COLO829 (cell line): ENCODE measurements around the gene FBXO22.
"Not testable (repeated sequence)": the region's sequence is repeated elsewhere in the genome, so short reads cannot be mapped to it uniquely, and the experiment has no call there.

Experiments used
- DNase-seq: peaks from one replicate; pipeline ENCODE4 v3.0.0; 2012; ENCODE audit warnings: low spot score

Gene FBXO22

DNA sequence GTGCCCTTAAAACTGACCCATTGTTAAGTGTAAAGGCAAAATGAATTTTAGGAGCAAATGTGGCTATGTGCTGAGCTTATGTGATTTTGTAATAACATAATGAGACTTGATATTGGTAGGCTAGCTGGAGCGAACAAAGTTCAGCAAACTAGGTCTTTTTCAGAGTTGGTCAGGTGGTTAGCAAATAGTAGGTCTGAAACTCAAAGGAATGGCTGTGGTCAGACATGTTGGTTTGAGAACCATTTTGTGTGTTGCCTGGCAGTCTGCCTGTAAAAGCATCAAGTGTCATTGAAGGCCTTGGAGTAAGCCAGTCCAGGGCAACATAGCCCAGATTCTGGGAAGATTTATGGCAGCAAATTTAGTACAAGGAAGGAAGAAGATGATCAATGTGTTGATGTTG is 16.4 kb downstream of the FBXO22 start:
- no peak for DNase-seq

DNA sequence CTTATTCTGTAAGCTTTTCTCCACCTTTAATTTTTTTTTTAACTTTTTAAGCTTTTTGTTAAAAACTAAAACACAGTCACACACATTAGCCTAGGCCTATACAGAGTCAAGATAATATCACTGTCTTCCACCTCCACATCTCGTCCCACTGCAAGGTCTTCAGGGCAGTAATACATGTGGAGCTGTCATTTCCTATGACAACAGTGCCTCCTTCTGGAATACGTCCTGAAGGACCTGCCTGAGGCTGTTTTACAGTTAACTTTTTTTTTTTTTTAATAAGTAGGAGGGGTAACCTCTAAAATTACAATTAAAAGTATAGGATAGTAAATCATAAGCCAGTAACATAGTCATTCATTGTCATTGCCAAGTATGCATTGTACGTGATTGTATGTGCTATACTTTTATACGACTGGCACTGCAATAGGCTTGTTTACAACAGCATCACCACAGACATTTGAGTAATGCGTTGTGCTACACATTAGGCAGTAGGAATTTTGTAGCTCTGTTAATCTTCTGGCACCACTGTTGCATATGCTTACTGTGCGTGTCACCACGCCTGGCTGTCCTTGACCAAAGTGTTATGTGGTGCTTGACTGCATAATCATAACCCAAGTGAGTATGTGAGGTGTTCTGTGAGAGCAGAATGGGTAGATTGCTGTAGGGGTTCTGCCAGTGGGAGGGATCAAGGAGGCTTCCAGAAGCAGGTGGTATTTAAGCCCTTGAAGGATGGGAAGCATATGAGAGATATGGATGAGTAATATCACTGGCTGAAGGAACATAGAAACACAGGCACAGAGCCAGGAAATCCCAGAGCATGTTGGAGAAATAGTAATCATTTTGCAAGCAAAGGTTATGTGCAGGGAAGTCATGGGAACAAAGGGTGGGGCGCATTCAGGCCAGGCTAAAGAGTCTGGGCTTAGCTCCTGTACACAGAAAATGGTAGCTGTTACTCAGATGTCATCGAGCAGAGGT is 18.3 kb downstream of the FBXO22 start:
- no peak for DNase-seq

DNA sequence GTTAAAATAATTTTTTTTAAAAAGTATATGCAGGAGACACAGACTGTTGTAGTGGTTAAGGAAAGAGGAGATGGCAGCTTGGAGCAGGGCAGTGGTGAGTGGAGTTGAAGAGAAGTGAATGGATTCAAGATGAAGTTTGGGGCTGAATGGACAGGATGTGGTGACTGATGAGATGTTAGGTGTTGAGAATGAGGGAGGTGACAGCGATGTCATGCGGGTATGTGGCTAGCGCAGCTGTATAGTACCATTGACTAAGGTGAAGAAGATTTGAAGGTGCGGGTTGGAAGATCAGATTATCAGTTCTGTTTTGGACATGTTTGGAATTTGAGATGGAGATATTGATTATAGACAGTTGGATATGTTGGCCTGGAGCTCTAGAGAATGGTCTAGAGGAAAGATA is 20.1 kb downstream of the FBXO22 start:
- DNase-seq, result no peak

DNA sequence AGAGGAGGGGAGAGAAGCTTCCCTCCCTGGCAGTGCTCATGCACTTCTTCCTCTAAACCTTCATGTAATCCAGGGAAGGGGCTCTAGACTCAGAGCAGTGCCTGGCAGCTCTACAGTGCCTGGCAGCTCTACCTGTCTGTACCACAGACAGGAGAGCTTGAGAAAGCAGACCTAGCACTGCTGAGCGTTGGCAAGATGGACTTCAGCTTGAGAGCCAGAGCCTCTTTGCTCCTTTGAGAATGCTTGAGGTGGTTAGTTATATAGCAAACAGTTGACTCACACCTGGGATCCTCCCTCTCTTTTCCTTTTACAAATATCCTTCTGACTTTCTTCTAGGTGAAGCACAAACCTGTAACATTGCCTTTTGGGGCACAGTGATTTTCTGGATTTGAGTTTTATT is 20.9 kb downstream of the FBXO22 start:
- no peak for DNase-seq

DNA sequence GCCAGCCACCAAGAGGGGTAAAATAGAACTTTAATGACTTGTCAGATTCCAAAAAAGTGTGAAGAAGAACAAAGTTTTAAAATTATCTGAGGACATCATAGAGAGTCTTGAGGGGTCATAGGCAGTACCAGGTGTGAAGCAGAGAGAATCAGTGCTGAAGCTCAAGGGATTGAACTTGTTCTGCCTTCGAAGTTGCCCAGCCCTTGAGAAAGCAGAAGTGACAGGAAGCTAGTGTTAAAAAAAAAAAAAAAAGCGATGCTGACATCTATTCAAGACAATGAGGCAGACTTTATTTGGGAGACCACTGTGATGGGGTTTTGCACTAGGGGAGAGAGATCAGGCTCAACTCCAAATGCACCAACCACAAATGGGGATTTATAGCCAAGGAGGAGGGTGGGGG is 21.8 kb downstream of the FBXO22 start:
- DNase-seq, result no peak

DNA sequence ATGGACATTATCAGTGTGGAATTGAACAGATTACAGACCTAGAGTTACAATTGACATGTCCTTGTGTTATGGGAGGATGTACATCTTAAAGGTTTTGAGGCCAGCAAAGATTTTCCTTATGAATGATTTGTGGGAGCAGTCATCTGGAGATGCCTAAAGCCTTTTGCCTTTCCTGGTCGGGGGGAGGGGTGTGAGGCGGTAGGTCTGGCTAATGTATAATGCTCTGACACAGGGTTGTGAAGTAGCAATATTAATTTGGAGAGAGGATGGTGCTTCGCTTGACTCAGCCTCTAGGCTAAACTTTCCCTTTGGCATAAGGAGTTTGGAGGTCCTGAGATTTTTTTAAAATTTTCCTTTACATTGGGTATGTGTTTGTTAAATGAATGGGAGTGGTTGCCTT is 23.3 kb downstream of the FBXO22 start:
- DNase-seq, result no peak

DNA sequence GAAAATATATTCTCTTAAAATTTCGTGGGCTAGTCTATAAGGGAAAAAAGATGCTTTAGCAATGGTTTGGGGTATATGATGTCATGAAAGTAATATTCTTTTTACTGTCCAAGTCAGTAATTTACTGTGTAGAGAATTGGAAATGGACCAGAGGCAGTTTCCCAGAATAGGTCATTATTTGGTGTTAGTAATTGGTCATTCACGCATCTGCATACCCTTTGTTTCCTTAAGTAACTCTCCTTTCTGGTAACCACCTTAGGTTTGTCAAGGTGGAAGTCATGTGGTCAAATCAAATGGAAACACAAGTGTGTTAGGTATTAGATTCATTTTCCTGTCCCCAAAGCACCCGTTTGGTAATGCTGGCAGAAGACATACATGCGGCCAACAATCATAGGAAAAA is 23.9 kb downstream of the FBXO22 start:
- no peak for DNase-seq

DNA sequence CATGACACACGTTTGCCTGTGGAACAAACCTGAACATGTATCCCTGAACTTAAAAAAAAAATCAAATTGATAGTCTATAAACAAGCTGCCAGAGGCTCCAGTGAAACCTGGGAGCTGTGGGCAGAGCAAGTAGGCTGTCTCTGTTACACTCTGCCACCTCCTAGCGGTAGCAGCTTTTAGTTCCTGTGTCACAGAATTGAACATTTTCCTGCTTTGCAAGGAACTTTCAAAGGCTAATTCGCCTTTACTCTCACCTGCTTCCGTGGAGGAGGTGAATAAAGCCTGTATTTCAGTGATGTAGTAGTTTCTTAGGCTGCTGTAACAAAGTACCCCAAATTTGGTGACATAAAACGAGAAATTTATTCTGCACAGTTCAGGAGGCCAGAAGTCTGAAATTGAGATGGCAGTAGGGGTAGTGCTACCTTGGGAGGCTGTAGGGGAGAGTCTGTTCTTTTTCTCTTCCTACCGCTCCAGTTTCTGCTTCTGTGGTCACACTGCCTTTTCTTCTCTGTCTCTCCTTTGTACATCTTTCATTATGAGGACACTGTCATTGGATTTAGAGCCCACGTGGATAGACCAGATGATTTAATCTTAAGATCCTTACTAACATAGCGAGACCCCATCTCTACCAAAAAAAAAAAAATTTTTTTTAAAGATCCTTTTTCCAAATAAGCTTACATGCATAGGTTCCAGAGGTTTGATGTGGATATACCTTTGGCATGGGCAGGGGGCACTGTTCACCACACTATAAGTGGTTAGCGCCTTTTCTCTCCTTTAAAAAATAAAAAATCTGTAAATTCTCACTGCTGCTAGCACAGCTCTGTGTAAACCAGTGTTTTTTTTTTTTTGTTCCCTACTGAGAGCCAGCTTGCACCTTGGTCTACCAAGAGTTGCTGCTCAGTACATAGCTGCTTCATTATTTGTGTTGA is 25.3 kb downstream of the FBXO22 start:
- no peak for DNase-seq

DNA sequence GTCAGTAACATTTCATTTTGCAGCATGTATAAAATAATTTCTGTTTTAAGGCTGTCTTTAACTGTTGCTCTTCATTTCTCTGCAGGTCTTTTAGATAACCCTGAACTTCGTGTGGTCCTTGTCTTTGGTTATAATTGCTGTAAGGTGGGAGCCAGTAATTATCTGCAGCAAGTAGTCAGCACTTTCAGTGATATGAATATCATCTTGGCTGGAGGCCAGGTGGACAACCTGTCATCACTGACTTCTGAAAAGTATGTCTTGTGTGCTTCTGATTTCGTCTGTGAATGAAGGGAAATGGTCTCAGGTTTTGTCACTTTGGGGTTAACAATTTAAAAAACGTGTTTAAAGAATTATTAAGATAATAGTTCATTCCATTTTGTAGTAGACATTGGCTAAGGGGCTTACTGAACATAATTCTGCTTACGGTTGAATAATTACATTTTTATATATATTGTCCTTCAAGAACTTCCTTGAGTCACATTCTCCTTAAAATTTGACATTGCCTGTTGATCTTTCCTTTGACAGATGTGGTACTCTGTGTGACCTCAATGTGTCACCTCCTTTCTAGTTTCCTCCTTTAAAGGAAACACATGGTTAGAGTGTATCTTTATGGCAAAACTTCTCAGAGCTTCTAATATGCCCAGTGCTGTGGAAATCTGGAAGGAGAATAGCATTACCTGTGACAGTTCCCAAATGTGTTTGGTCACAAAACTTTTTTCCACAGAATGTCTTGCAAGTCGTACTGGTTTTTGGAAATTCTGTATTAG is 26.3 kb downstream of the FBXO22 start:
- DNase-seq, result no peak

DNA sequence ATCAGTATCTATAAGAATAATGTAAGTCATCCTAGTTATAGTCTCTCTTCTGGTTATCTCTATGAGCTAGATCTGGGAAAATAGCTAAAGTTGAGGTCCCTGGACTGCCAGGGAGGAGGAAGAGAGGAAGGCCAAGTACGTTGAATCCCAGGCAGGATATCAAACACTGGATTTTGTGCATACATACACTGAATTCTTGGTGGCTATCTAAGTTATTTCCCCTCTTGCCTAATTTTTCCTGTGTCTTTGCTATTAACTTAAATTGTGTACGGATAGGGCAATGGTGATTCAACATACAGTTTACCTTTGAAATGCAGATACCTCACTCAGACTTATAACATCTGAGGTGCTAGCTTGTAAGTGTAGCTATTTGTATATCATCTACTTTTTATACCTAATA is 27.2 kb downstream of the FBXO22 start:
- no peak for DNase-seq

DNA sequence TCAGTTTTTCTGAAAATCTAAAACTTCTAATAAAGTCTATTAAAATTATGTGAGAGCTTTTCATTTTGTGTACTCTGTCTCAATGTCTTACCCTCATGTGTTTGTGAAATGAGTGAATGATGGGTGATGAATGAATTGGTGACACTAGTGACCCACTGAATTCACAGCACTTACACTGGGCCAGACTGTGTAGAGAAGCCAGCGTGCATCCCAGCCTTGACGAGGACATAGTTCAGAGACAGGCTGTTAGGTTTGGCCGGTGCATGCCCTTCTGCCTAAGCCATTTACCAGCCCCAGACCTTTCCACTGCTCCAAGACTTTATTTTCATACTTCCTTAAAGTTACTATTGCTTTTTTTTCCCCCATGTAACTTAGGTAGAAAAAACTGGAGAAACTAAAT is 38.8 kb downstream of the FBXO22 start:
- no peak for DNase-seq

DNA sequence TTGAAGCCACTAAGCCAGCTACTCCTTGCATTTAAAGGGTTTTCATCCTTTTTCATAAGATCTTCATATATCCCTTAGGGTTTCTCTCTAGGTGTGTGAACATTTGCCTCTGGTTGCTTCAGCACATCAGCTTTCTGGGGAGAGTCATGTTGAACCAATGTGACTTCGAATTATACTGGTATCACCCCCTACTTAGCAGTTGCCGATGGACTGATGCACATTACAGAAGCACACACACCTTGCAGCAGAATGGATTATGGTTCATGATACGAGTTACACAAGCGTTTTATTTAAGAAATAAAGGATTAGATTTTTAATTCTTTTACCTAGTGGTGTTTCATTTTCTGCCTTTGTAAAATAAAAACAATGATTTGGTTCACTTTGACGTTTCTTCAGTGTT is 39.6 kb downstream of the FBXO22 start:
- DNase-seq, result no peak

DNA sequence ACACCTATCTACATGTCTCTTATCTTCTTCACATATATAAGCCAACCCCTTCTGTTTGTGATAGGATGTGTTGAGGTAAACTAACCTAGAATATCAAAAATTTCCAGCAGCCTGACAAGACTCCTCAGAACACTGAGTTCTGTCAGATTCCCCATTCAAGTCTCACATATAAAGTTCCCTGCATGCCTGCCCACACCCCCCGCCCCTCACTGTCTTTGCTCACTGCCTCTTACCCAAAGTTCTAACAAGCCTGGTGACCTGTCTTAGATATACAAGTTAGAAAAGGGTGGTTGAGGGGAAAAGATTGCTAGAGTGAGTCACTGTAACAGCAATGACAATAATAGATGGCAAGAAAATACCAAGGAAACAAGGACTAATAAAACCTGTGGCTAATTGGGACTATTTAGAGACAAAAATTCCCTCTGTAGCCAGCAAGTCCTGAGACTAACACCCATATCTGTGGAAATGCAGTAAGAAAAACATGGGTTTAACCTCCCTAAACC is 40.1 kb downstream of the FBXO22 start:
- no peak for DNase-seq

DNA sequence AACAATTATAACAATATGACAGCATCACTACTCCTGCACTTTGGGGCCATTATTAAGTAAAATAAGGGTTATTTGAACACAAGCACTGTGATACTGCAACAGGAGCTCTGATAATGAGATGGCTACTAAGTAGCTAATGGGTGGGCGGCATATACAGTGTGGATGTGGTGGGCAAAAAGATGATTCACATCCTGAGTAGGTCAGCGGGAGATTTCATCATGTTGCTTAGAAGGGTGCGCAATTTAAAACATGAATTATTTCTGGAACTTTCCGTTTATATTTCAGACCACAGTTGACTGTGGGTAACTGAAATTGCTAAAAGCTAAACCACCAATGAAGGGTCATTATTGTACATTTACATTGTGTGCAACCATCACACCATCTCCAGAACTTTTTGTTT is 42.3 kb downstream of the FBXO22 start:
- DNase-seq, result no peak

DNA sequence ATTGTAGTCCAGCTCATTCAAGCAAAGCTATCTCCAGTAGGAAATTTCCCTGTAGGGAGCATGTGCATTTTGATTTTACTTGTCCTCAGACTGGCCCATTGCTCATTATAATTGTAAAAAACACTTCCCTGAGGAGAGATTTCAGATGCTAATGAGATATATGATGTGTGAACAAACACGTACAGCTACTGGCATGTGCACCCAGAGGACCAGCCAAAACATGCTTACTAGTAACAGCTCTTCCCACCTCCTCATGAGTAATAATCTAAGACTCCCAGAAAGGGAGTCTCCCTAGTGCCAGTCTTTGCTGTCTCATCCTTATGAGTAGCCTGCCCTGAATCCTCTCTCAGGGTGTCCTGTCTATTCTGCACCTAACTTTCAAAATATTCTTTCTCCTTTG is 43.4 kb downstream of the FBXO22 start:
- no peak for DNase-seq

DNA sequence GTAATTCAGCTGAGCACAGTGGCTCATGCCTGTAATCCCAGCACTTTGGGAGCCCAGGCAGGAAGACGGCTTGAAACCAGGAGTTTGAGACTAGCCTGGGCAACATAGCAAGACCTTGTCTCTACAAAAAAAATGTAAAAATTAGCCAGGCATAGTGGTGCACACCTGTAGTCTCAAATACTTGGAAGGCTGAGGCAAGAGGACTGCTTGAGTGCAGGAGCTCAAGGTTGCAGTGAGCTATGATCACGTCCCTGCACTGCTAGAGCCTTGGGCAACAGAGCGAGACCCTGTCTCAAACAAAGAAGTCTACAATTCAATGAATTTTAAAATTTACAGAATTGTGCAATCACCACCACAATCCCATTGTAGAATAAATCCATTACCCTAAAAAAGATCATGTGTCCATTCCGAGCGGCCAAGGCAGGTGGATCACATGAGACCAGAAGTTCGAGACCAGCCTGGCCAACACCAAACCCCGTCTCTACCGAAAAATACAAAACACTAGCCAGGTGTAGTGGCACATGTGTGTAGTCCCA is 45.2 kb downstream of the FBXO22 start:
- no peak for DNase-seq

DNA sequence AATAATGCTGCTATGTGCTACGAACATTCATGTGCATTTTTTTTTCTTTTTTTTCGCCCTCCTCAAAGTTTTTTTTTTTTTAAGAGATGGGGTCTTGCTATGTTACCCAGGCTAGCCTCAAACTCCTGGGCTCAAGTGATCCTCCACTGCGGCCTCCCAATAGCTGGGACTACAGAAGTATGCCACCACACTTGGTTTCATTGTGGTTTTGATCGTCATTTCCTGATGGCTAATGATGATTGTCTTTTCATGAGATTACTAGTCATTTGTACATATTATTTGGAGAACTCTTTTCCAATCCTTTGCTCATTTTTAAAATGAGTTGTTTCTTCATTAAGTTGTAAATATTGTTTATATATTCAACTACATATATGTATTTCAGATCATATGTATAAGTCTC is 48.8 kb downstream of the FBXO22 start:
- DNase-seq, result no peak

DNA sequence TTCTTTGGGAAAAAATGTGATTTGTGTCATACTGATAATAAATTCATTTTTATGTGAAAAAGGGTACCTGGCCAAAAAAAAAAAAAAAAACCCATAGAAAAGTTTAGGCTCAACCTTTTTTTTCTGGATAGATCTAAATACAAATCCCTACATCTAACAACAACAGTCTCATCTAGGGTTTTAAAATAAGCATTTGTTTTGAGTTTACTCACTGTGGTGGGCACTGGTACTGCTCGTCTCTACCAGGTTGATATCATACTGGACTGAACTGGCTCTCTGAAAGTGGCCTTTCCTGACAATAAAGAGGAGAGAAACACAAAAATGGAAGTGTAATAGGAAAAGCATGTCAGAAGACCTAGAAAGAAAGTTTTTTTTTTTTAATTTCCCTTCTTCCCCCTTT is 52.0 kb downstream of the FBXO22 start:
- no peak for DNase-seq

DNA sequence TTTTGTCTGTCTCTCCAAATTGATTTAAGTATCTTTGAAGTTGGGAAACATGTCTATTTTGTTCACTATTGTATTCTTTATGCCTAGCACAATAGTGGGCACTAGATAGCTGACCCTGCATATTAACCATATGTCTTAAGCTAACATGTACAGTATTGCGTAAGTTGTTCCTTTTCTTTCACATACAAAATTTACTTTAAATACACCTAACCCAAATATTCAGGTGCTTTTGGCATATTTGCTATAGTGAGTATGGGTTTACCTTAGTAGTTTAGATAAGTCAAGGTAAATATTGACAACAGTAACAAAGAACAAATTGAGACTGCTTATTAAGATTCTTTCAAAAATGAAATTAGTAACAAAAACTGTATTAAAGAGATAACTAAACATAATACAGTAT is 57.7 kb downstream of the FBXO22 start:
- DNase-seq, result no peak

DNA sequence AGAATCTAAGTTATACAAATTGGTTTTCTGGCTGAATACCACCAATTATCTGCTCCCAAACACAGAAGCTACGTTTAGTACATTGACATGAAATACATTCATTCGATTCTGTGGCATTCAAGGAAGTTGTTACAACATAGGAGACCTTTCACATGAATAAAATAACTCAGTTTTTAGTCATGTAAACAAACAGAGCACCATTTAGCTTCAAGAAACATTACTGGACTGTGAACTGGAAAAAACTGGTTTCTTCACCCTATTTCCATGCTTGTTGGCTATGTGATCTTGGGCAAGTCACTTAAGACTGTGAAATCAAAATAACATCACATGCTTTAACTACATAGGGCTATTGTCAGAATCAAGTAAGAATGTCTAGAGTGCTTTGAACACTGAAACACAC is 62.4 kb downstream of the FBXO22 start:
- DNase-seq, result peak; percentile 17

DNA sequence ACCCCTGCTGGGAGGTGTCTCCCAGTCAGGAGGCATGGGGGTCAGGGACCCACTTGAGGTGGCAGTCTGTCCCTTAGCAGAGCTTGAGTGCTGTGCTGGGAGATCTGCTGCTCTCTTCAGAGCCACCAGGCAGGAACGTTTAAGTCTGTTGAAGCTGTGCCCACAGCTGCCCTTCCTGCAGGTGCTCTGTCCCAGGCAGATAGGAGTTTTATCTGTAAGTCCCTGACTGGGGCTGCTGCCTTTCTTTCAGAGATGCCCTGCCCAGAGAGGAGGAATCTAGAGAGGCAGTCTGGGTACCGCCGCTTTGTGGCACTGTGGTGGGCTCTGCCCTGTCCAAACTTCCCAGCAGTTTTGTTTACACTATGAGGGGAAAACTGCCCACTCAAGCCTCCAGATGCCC is 73.1 kb downstream of the FBXO22 start:
- not testable (repeated sequence) for DNase-seq
